ENCODE measurements around the gene ELMO3. TPM values are rescaled to one million over a fixed set of nuclear protein-coding genes. Genes with fewer than 3 reads are reported as not detected.

The ELMO3 gene
- total RNA-seq, 1 donor: 0.36 TPM

DNA sequence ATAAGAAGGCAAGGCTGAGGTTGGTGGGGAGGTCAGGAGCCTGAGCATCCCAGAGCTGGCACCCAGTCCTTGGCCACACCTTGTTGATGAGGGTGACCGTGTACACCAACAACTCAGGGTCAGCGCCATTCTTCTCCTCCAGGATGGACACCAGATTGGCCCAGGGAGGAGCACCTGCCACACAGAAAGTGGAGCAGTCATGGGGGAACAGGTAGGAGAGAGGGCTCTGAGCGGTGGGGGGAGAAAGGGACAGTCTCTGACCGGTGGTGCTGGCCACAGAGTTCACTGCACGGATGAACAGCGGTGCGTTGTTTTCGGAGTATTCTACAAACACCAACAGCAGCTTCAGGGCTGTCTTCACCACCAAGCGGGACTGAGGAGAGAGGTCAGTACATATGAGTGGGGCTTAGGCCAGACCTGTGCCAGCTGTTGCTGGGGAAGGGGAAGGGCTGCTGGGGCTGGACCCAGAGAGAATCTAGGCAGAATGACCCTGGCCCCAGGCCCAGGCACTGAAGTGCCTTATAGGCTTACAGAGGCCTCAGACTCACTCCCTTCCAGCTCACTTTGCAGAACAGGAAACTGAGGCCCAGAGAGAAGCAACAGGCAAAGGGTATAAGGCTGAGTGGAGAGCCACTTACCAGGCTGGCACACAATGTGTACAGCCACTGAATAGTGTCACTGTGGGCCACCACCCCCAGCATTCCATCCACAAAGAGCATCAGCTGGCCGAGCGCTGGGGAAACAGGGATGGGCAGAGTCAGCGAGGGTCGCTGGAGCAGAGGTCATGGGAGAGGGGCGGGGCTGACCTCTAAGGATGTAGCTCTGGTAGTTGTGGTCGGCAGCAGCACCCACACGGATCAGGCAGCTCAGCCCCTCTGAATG is 38.7 kb downstream of the ELMO3 start:
- peaks cover 48% of the 10 kb centered on the region for H3K79me2 ChIP-seq (ENCODE audit: insufficient read depth, low read length)
- H3K4me1 ChIP-seq (ENCODE audit: insufficient read depth, low read length): peaks cover 32% of the 10 kb centered on the region
- H3K36me3 ChIP-seq (ENCODE audit: insufficient read depth, low read length): peaks cover 65% of the 10 kb centered on the region
- H3K4me2 ChIP-seq (ENCODE audit: insufficient read depth, low read length): no peak overlapping the region
- H4K20me1 ChIP-seq (ENCODE audit: insufficient read depth, low read length): peaks cover 10% of the 10 kb centered on the region
- H3K9me3 ChIP-seq (ENCODE audit: low read depth, low read length): no peaks in the 10 kb centered on the region
- peak overlapping the region; percentile 41 for H3K27ac ChIP-seq (ENCODE audit: low read depth, low read length)
- no peak overlapping the region for H2AFZ ChIP-seq (ENCODE audit: low read length)
- TF ChIP-seq, protein P1, sequence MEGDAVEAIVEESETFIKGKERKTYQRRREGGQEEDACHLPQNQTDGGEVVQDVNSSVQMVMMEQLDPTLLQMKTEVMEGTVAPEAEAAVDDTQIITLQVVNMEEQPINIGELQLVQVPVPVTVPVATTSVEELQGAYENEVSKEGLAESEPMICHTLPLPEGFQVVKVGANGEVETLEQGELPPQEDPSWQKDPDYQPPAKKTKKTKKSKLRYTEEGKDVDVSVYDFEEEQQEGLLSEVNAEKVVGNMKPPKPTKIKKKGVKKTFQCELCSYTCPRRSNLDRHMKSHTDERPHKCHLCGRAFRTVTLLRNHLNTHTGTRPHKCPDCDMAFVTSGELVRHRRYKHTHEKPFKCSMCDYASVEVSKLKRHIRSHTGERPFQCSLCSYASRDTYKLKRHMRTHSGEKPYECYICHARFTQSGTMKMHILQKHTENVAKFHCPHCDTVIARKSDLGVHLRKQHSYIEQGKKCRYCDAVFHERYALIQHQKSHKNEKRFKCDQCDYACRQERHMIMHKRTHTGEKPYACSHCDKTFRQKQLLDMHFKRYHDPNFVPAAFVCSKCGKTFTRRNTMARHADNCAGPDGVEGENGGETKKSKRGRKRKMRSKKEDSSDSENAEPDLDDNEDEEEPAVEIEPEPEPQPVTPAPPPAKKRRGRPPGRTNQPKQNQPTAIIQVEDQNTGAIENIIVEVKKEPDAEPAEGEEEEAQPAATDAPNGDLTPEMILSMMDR (IDR thresholded peaks at IDR 0.05; ENCODE audit: extremely low read depth, low read depth, low read length): no peak
- DNase-seq (ENCODE audit: insufficient read length, low spot score, missing footprints): peak; percentile 68
- H3K27me3 ChIP-seq (ENCODE audit: insufficient read depth, low read length): no peaks in the 10 kb centered on the region
- H3K4me3 ChIP-seq (ENCODE audit: insufficient read depth, low read length): no peak overlapping the region

DNA sequence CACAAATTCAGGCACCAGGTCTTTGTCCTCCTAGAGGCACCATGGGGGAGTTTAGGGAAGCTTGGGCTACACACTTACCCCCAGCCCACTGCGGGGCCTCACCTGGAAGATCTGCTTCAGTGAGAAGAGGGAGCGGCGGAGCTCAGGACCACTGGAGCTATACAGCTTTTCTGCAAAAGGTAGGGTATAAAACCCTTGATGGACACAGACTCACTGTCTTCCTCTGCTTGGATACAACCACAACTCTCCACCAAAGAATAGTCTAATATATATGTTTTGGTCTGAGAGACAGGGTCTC is 39.3 kb downstream of the ELMO3 start:
- TF ChIP-seq, protein P1 (IDR thresholded peaks at IDR 0.05; ENCODE audit: extremely low read depth, low read depth, low read length): no peak
- Histone ChIP-seq H3K36me3 (ENCODE audit: insufficient read depth, low read length) (peaks cover 63% of the 10 kb centered on the region), H3K27ac (ENCODE audit: low read depth, low read length) (no peak overlapping the region), H3K27me3 (ENCODE audit: insufficient read depth, low read length) (no peaks in the 10 kb centered on the region), H3K9me3 (ENCODE audit: low read depth, low read length) (no peaks in the 10 kb centered on the region), H3K4me1 (ENCODE audit: insufficient read depth, low read length) (peaks cover 36% of the 10 kb centered on the region), H3K4me2 (ENCODE audit: insufficient read depth, low read length) (no peak overlapping the region), H3K79me2 (ENCODE audit: insufficient read depth, low read length) (peaks cover 52% of the 10 kb centered on the region), H2AFZ (ENCODE audit: low read length) (no peak overlapping the region), H3K4me3 (ENCODE audit: insufficient read depth, low read length) (no peak overlapping the region), H4K20me1 (ENCODE audit: insufficient read depth, low read length) (peaks cover 10% of the 10 kb centered on the region)
- no peak for DNase-seq (ENCODE audit: insufficient read length, low spot score, missing footprints)

DNA sequence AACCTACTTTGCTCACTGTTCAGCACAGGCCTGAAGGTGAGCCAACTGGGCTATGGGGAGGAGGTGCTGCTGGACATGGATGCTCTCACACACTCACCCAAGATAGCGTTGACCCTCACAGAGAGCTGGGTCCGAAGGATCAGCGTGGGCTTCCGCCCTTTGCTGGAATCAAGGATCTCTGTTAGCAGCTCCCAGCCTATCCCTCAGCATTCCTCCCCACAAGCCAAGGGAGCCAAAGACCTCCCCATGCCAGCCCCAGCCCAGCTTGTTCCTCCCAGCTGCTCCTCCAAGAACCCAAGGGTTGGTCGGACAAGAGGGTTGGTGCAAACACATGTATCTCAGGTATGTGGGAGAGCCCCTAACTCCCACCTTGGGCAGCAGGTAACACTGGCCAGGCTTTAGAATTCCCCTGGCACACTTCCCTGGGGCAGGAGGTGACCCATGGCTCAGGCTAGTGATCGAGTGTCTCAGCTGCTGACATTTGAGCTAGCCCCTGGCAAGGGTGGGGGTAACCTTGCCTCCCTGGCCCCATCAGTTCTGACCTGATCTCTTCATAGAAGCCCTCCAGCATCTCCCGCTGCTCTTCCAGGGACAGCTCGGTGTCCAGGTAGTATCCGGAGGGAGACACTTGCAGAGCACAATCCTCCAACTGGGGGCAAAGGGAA is 40.0 kb downstream of the ELMO3 start:
- H3K27me3 ChIP-seq (ENCODE audit: insufficient read depth, low read length): no peaks in the 10 kb centered on the region
- H3K4me3 ChIP-seq (ENCODE audit: insufficient read depth, low read length): no peak overlapping the region
- no peak overlapping the region for H3K4me2 ChIP-seq (ENCODE audit: insufficient read depth, low read length)
- no peak overlapping the region for H2AFZ ChIP-seq (ENCODE audit: low read length)
- H3K79me2 ChIP-seq (ENCODE audit: insufficient read depth, low read length): peaks cover 59% of the 10 kb centered on the region
- peaks cover 10% of the 10 kb centered on the region for H4K20me1 ChIP-seq (ENCODE audit: insufficient read depth, low read length)
- peaks cover 58% of the 10 kb centered on the region for H3K36me3 ChIP-seq (ENCODE audit: insufficient read depth, low read length)
- no peak overlapping the region for H3K27ac ChIP-seq (ENCODE audit: low read depth, low read length)
- no peaks in the 10 kb centered on the region for H3K9me3 ChIP-seq (ENCODE audit: low read depth, low read length)
- peak; percentile 21 for DNase-seq (ENCODE audit: insufficient read length, low spot score, missing footprints)
- peaks cover 43% of the 10 kb centered on the region for H3K4me1 ChIP-seq (ENCODE audit: insufficient read depth, low read length)
- TF ChIP-seq, protein P1 (IDR thresholded peaks at IDR 0.05; ENCODE audit: extremely low read depth, low read depth, low read length): no peak

DNA sequence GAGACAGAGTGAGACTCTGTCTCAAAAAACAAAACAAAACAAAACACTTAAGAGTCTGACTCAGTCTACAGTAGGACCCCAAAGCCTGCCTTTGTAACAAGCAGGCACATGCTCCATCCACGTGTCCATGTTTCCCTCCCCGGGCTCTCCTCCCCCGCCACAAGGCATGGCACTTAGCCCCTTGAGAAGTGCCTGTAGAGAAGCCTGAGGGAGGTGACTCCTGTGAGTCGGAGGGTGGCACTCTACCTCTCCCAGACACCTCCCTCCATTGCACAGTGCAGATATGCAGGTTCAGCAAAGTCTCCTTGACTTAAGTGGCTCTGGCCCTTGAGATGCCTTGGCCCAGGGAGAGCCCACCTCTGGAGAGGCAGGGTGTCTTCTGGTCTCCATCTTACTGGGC is 41.6 kb downstream of the ELMO3 start:
- no peak overlapping the region for H3K4me3 ChIP-seq (ENCODE audit: insufficient read depth, low read length)
- no peaks in the 10 kb centered on the region for H3K9me3 ChIP-seq (ENCODE audit: low read depth, low read length)
- H3K27ac ChIP-seq (ENCODE audit: low read depth, low read length): peak overlapping the region; percentile 73
- H3K4me1 ChIP-seq (ENCODE audit: insufficient read depth, low read length): peaks cover 58% of the 10 kb centered on the region
- DNase-seq (ENCODE audit: insufficient read length, low spot score, missing footprints): peak; percentile 90
- peaks cover 68% of the 10 kb centered on the region for H3K79me2 ChIP-seq (ENCODE audit: insufficient read depth, low read length)
- H3K36me3 ChIP-seq (ENCODE audit: insufficient read depth, low read length): peaks cover 42% of the 10 kb centered on the region
- H3K4me2 ChIP-seq (ENCODE audit: insufficient read depth, low read length): peak overlapping the region; percentile 39
- peaks cover 8% of the 10 kb centered on the region for H4K20me1 ChIP-seq (ENCODE audit: insufficient read depth, low read length)
- H3K27me3 ChIP-seq (ENCODE audit: insufficient read depth, low read length): no peaks in the 10 kb centered on the region
- H2AFZ ChIP-seq (ENCODE audit: low read length): no peak overlapping the region
- TF ChIP-seq, protein P1 (IDR thresholded peaks at IDR 0.05; ENCODE audit: extremely low read depth, low read depth, low read length): no peak
